ENCODE data around the gene NXF2B.
"Not testable (repeated sequence)": the region's sequence is repeated elsewhere in the genome, so short reads cannot be mapped to it uniquely, and the experiment has no call there.

NXF2B gene

GRCh38 chrX:102439908-102440307 lies at the start of gene NXF2B:
Gene NXF2B, minus strand, starts transcription at chrX:102440008. Its CDS starts 59,972 bp downstream, at chrX:102380036.
- not testable (repeated sequence) for DNase-seq (ENCODE audit: low spot score); H3K4me1 Mint-ChIP-seq (ENCODE audit: low read depth); H3K27ac Mint-ChIP-seq; H3K9me3 Mint-ChIP-seq; H3K36me3 Mint-ChIP-seq (ENCODE audit: low read depth); H3K27me3 Mint-ChIP-seq (ENCODE audit: low read depth); H3K4me3 Mint-ChIP-seq

- H3K4me3 Mint-ChIP-seq; H3K4me1 Mint-ChIP-seq (ENCODE audit: low read depth): not testable (repeated sequence)
Measured at GRCh38 chrX:102478765-102479164, 39.0 kb upstream of the NXF2B start.

GRCh38 chrX:102471762-102472220 lies 32.0 kb upstream of the NXF2B start, which contains the start of gene TCP11X2:
Gene TCP11X2, minus strand, starts transcription at chrX:102471812.
- not testable (repeated sequence) for H3K27me3 Mint-ChIP-seq (ENCODE audit: low read depth); H3K4me1 Mint-ChIP-seq (ENCODE audit: low read depth); DNase-seq (ENCODE audit: low spot score); H3K9me3 Mint-ChIP-seq; H3K4me3 Mint-ChIP-seq; H3K36me3 Mint-ChIP-seq (ENCODE audit: low read depth); H3K27ac Mint-ChIP-seq

More at GRCh38 chrX:102478765-102479164, 39.0 kb upstream of the NXF2B start:
- not testable (repeated sequence) for H3K27me3 Mint-ChIP-seq (ENCODE audit: low read depth); H3K9me3 Mint-ChIP-seq; H3K36me3 Mint-ChIP-seq (ENCODE audit: low read depth); DNase-seq (ENCODE audit: low spot score); H3K27ac Mint-ChIP-seq

GRCh38 chrX:102470215-102470614 lies 30.4 kb upstream of the NXF2B start:
- not testable (repeated sequence) for DNase-seq (ENCODE audit: low spot score); H3K27me3 Mint-ChIP-seq (ENCODE audit: low read depth); H3K4me3 Mint-ChIP-seq; H3K27ac Mint-ChIP-seq; H3K9me3 Mint-ChIP-seq; H3K4me1 Mint-ChIP-seq (ENCODE audit: low read depth); H3K36me3 Mint-ChIP-seq (ENCODE audit: low read depth)

- not testable (repeated sequence) for H3K36me3 Mint-ChIP-seq (ENCODE audit: low read depth); H3K27me3 Mint-ChIP-seq (ENCODE audit: low read depth); H3K4me3 Mint-ChIP-seq; H3K4me1 Mint-ChIP-seq (ENCODE audit: low read depth); H3K9me3 Mint-ChIP-seq; DNase-seq (ENCODE audit: low spot score); H3K27ac Mint-ChIP-seq
Measured at GRCh38 chrX:102458615-102459014, 18.8 kb upstream of the NXF2B start.

GRCh38 chrX:102414493-102414892 lies 25.3 kb downstream of the NXF2B start:
- not testable (repeated sequence) for H3K27ac Mint-ChIP-seq; H3K27me3 Mint-ChIP-seq (ENCODE audit: low read depth); H3K4me3 Mint-ChIP-seq; H3K36me3 Mint-ChIP-seq (ENCODE audit: low read depth); H3K9me3 Mint-ChIP-seq; DNase-seq (ENCODE audit: low spot score); H3K4me1 Mint-ChIP-seq (ENCODE audit: low read depth)

- Mint-ChIP-seq H3K27ac (no peak overlapping the region), H3K9me3 (no peaks in the 10 kb centered on the region), H3K4me3 (no peak overlapping the region), H3K4me1 (ENCODE audit: low read depth) (no peaks in the 10 kb centered on the region), H3K36me3 (ENCODE audit: low read depth) (no peaks in the 10 kb centered on the region), H3K27me3 (ENCODE audit: low read depth) (no peaks in the 10 kb centered on the region)
- DNase-seq (ENCODE audit: low spot score): peak; percentile 10
Measured at GRCh38 chrX:102345916-102346315, 93.9 kb downstream of the NXF2B start.

GRCh38 chrX:102341867-102342266 lies 97.9 kb downstream of the NXF2B start:
- DNase-seq (ENCODE audit: low spot score): no peak
- Mint-ChIP-seq H3K9me3 (no peaks in the 10 kb centered on the region), H3K4me1 (ENCODE audit: low read depth) (no peaks in the 10 kb centered on the region), H3K27ac (no peak overlapping the region), H3K27me3 (ENCODE audit: low read depth) (no peaks in the 10 kb centered on the region), H3K4me3 (no peak overlapping the region), H3K36me3 (ENCODE audit: low read depth) (no peaks in the 10 kb centered on the region)

- Mint-ChIP-seq H3K27me3 (ENCODE audit: low read depth) (no peaks in the 10 kb centered on the region), H3K27ac (no peak overlapping the region), H3K9me3 (no peaks in the 10 kb centered on the region), H3K4me3 (no peak overlapping the region), H3K4me1 (ENCODE audit: low read depth) (no peaks in the 10 kb centered on the region), H3K36me3 (ENCODE audit: low read depth) (no peaks in the 10 kb centered on the region)
- no peak for DNase-seq (ENCODE audit: low spot score)
Measured at GRCh38 chrX:102339312-102340298, 100.2 kb downstream of the NXF2B start.

GRCh38 chrX:102338162-102338561 lies 101.6 kb downstream of the NXF2B start:
- no peak overlapping the region for H3K4me3 Mint-ChIP-seq
- no peak overlapping the region for H3K27ac Mint-ChIP-seq
- no peaks in the 10 kb centered on the region for H3K36me3 Mint-ChIP-seq (ENCODE audit: low read depth)
- H3K9me3 Mint-ChIP-seq: no peaks in the 10 kb centered on the region
- no peaks in the 10 kb centered on the region for H3K27me3 Mint-ChIP-seq (ENCODE audit: low read depth)
- H3K4me1 Mint-ChIP-seq (ENCODE audit: low read depth): no peaks in the 10 kb centered on the region
- DNase-seq (ENCODE audit: low spot score): no peak
